Esophagus (tissue), 2 donors: Measurements from ENCODE around the gene MYO3B. TPM values are rescaled to one million over a fixed set of nuclear protein-coding genes. Genes with fewer than 3 reads are reported as not detected.

Experiments
- H3K27ac ChIP-seq, 2 donors: one replicate each; pipeline ENCODE4 v1.5.1; 2013; ENCODE audit warnings: low read depth in 2 of 2, mild to moderate bottlenecking in 2 of 2, inconsistent platforms in 1 of 2, low read length in 1 of 2, moderate library complexity in 1 of 2
- H3K27me3 ChIP-seq, 2 donors: one replicate each; pipeline ENCODE4 v1.6.1; 2013; ENCODE audit warnings: low read length in 2 of 2, control low read depth in 1 of 2, mild to moderate bottlenecking in 1 of 2; ENCODE audit not compliant: insufficient read depth in 2 of 2, control insufficient read depth in 1 of 2
- H3K36me3 ChIP-seq, 2 donors: one replicate each; pipeline ENCODE4 v1.6.1; 2013; ENCODE audit warnings: low read length in 1 of 2; ENCODE audit not compliant: control insufficient read depth in 2 of 2, insufficient read depth in 2 of 2
- H3K4me1 ChIP-seq, 2 donors: one replicate each; pipeline ENCODE4 v1.6.1; 2013; ENCODE audit warnings: low read length in 1 of 2; ENCODE audit not compliant: control insufficient read depth in 2 of 2, insufficient read depth in 2 of 2
- H3K4me3 ChIP-seq, 2 donors: one replicate each; pipeline ENCODE4 v1.5.1; 2013; ENCODE audit warnings: low read length in 2 of 2, mild to moderate bottlenecking in 2 of 2, low read depth in 1 of 2, moderate library complexity in 1 of 2
- H3K9me3 ChIP-seq, 2 donors: one replicate each; pipeline ENCODE4 v1.6.1; 2013; ENCODE audit warnings: mild to moderate bottlenecking in 2 of 2, low read depth in 1 of 2, low read length in 1 of 2, moderate library complexity in 1 of 2; ENCODE audit not compliant: control insufficient read depth in 2 of 2, insufficient read depth in 1 of 2
- WGBS, 2 donors: extraction: QIAGEN DNeasy Blood & Tissue Kit; methylation state at CpG; one replicate each; pipeline ENCODE4 v1.1.7; 2013; 5-methylcytosine and 5-hydroxymethylcytosine counted together
- polyA plus RNA-seq, 2 donors: library from polyadenylated mRNA; stranded (reverse); fragments of 200-250 nt; gene quantifications; one replicate each; pipeline ENCODE4 v1.2.3, GENCODE V29; 2013
- donor health status: healthy with polysubstance abuse.
- donor health status: Bipolar disorder and iron deficiency.

MYO3B gene
- polyA plus RNA-seq, 2 donors: 0.08 to 0.11 TPM

DNA sequence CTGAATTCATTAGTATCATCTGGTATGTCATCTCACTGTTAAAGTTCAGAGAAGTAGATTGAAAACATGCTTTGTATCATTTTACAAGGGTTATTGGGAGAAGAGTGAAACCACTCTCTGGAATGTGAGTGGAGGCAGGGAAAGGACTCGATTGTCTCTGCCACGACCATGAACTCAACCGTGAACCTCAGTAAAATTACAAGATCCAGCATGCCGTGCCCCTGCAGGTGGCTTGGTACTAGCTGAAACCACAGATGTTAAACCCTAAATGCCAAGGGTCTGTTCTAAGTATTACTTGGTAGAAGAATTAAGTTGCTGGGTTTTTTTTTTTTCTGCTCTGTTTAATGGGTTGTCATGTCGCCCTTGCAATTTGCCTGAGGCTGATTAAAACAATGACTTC lies 197.2 kb downstream of the MYO3B start:
- Histone ChIP-seq H3K4me1 (peaks cover 0 to 2% of the 10 kb centered on the region in 2 donors), H3K27me3 (no peaks in the 10 kb centered on the region), H3K4me3 (no peak overlapping the region), H3K36me3 (no peaks in the 10 kb centered on the region), H3K27ac (peak overlapping the region in 1 of 2 donors; percentile 10), H3K9me3 (no peaks in the 10 kb centered on the region)
- 39 to 41% methylated on average over 5 of the region's 5 CpGs for WGBS, 2 donors

DNA sequence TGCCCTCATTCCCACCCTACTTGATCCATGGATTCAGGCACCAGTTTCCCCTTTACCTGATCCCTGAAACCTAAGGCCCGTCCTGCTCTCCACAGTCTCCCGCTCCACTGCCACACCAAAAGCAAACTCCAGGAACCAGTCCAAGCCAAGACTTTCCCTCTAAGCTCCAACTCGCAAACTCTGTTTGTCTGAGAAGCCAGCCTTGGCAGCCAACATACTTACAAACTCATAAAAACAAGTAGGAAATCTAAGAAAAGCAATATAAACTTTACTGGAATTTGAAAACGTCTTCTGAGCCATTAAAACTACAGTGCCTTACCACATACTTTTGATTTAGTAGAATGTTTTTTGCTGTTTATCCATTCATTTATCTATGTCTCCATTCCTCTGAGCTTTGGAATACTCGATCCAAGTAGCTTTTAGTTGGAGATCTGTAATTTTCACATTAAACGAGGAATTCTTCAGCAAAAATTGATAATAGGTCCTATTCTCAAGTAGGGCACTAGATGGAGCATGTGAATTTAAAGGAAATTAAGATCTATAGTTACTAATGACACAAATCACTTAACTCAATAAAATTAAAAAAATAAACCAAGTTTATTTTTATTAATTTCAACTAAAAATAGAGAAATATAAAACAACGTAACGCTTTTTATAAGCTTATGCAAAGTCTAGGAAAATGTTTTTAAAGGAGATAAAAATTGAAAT lies 199.7 kb downstream of the MYO3B start:
- Histone ChIP-seq H3K9me3 (no peaks in the 10 kb centered on the region), H3K36me3 (no peaks in the 10 kb centered on the region), H3K4me3 (no peak overlapping the region), H3K27ac (no peak overlapping the region), H3K4me1 (peaks cover 0 to 2% of the 10 kb centered on the region in 2 donors), H3K27me3 (no peaks in the 10 kb centered on the region)
- WGBS, 2 donors: 38 to 56% methylated on average over 8 of the region's 8 CpGs

GRCh38 chr2:170380267-170380666 lies 202.3 kb downstream of the MYO3B start:
- no peaks in the 10 kb centered on the region for H3K27me3 ChIP-seq
- H3K4me3 ChIP-seq: no peak overlapping the region
- H3K36me3 ChIP-seq: no peaks in the 10 kb centered on the region
- peaks cover 0 to 2% of the 10 kb centered on the region in 2 donors for H3K4me1 ChIP-seq
- WGBS, 2 donors: 73 to 78% methylated on average over 4 of the region's 4 CpGs
- H3K9me3 ChIP-seq: no peaks in the 10 kb centered on the region
- H3K27ac ChIP-seq: no peak overlapping the region

- H3K4me3 ChIP-seq: no peak overlapping the region
- no peak overlapping the region for H3K27ac ChIP-seq
- peaks cover 0 to 2% of the 10 kb centered on the region in 2 donors for H3K4me1 ChIP-seq
- no peaks in the 10 kb centered on the region for H3K9me3 ChIP-seq
- no peaks in the 10 kb centered on the region for H3K27me3 ChIP-seq
- WGBS, 2 donors: 84% methylated on average over 2 of the region's 2 CpGs
- no peaks in the 10 kb centered on the region for H3K36me3 ChIP-seq
Observed at GRCh38 chr2:170381678-170382077, 203.7 kb downstream of the MYO3B start.

- WGBS, 2 donors: 58 to 76% methylated on average over 3 of the region's 3 CpGs
- H3K27me3 ChIP-seq: no peaks in the 10 kb centered on the region
Observed at GRCh38 chr2:170386554-170386953, 208.6 kb downstream of the MYO3B start.

DNA sequence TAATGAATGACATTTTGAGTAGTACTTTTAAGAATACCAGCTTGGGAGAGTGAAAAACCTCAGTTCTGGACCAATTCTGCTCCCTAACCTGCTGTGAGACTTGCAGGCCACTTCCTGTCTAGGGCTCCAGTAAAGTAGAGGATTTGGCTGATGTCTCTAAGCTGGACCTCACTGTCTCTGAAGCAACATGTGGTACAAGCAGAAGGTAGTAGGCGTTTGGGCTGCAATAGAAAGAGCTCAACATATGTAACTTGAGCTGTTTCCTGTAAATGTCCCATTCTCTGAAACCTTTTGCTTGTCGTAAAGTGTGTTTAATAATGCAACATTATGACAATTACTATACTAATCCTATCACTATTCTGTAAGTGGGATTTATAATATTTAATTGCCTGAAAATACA lies 213.1 kb downstream of the MYO3B start:
- Histone ChIP-seq H3K36me3 (no peaks in the 10 kb centered on the region), H3K27ac (no peak overlapping the region), H3K9me3 (no peaks in the 10 kb centered on the region), H3K27me3 (no peaks in the 10 kb centered on the region), H3K4me3 (no peak overlapping the region), H3K4me1 (no peaks in the 10 kb centered on the region)
- 71 to 78% methylated on average over 2 of the region's 2 CpGs for WGBS, 2 donors

More at GRCh38 chr2:170386554-170386953, 208.6 kb downstream of the MYO3B start:
- H3K27ac ChIP-seq: no peak overlapping the region
- H3K9me3 ChIP-seq: no peaks in the 10 kb centered on the region
- no peak overlapping the region for H3K4me3 ChIP-seq
- no peaks in the 10 kb centered on the region for H3K4me1 ChIP-seq
- no peaks in the 10 kb centered on the region for H3K36me3 ChIP-seq

DNA sequence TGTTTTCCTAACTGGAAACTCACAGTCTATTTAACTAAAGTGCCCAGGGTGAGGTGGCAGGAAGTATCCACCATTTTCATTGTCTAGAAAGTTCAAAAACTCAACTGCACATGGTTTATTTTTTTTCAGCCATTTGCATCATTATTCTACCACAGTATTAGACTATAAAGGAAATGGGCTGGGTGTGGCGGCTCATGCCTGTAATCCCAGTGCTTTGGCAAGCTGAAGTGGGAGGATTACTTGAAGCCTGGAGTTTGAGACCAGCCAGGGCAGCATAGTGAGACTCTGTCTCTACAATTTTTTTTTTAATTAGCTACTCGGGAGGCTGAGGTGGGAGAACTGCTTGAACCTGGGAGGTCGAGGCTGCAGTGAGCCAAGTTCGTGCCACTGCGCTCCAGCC lies 213.8 kb downstream of the MYO3B start:
- WGBS, 2 donors: 84 to 89% methylated on average over 5 of the region's 5 CpGs
- no peaks in the 10 kb centered on the region for H3K4me1 ChIP-seq
- no peaks in the 10 kb centered on the region for H3K9me3 ChIP-seq
- no peaks in the 10 kb centered on the region for H3K36me3 ChIP-seq
- H3K27me3 ChIP-seq: no peaks in the 10 kb centered on the region
- H3K27ac ChIP-seq: no peak overlapping the region
- no peak overlapping the region for H3K4me3 ChIP-seq

- H3K4me1 ChIP-seq: no peaks in the 10 kb centered on the region
- H3K36me3 ChIP-seq: no peaks in the 10 kb centered on the region
- H3K4me3 ChIP-seq: no peak overlapping the region
- no peak overlapping the region for H3K27ac ChIP-seq
- H3K9me3 ChIP-seq: no peaks in the 10 kb centered on the region
- 51 to 65% methylated on average over 2 of the region's 2 CpGs for WGBS, 2 donors
- H3K27me3 ChIP-seq: no peaks in the 10 kb centered on the region
Observed at GRCh38 chr2:170393861-170394498, 216.0 kb downstream of the MYO3B start.

- H3K27me3 ChIP-seq: no peaks in the 10 kb centered on the region
- H3K9me3 ChIP-seq: no peaks in the 10 kb centered on the region
- no peaks in the 10 kb centered on the region for H3K36me3 ChIP-seq
- H3K4me1 ChIP-seq: no peaks in the 10 kb centered on the region
- H3K27ac ChIP-seq: no peak overlapping the region
- H3K4me3 ChIP-seq: no peak overlapping the region
Observed at GRCh38 chr2:170394641-170395387, 216.9 kb downstream of the MYO3B start.
